Measurements from ENCODE around the gene BARX1. TPM values are rescaled to one million over a fixed set of nuclear protein-coding genes. Genes with fewer than 3 reads are reported as not detected.
A peak's percentile ranks its signal among the peaks of the same experiment; 100 is the strongest.

The BARX1 gene
- total RNA-seq, 4 donors from 2014 or later = 0.37 to 469 (median 84.4) TPM

DNA sequence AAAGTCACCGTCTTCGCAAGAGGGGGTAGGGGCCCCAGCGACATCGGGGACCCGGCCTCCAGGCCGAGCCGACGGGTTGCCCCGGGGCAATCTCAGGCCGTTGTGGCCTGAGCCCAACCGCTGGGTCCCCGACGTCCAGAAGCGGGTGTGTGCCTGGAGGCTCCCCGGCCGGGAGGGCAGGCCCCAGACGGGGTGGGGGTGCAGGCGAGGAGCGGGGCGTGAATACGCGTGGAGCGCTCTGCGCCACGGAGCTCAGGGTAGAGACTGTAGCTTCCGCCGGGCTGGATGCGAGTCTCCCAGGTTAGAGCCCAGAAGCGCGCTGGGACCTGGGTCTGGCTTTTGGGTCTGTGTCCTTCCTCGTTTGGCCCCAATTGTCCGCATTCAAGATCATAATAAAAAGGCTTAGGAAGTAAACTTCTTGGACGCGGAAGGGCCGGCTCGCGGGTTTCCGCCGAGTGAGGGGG, 3.5 kb downstream of the BARX1 start:
- Histone ChIP-seq H3K4me1 (peaks cover 0 to 84% (median 33%) of the 10 kb centered on the region in 3 donors), H3K27ac (no peak overlapping the region), H3K27me3 (peaks cover 98% of the 10 kb centered on the region), H3K4me3 (peak overlapping the region in 1 of 2 donors; percentile 50), H3K9me3 (no peaks in the 10 kb centered on the region), H3K36me3 (peaks cover 0 to 6% of the 10 kb centered on the region in 2 donors)
- WGBS, 2 donors (ENCODE audit: low coverage in 1 of 2) = no CpG with 5 or more reads among the region's 39 CpGs
- ATAC-seq = no peak
- TF ChIP-seq, protein P1, sequence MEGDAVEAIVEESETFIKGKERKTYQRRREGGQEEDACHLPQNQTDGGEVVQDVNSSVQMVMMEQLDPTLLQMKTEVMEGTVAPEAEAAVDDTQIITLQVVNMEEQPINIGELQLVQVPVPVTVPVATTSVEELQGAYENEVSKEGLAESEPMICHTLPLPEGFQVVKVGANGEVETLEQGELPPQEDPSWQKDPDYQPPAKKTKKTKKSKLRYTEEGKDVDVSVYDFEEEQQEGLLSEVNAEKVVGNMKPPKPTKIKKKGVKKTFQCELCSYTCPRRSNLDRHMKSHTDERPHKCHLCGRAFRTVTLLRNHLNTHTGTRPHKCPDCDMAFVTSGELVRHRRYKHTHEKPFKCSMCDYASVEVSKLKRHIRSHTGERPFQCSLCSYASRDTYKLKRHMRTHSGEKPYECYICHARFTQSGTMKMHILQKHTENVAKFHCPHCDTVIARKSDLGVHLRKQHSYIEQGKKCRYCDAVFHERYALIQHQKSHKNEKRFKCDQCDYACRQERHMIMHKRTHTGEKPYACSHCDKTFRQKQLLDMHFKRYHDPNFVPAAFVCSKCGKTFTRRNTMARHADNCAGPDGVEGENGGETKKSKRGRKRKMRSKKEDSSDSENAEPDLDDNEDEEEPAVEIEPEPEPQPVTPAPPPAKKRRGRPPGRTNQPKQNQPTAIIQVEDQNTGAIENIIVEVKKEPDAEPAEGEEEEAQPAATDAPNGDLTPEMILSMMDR (IDR thresholded peaks at IDR 0.05) = no peak
- TF ChIP-seq POLR2A (IDR thresholded peaks at IDR 0.05) (no peak), EP300 (IDR thresholded peaks at IDR 0.05) (no peak), POLR2AphosphoS5 (IDR thresholded peaks at IDR 0.05) (no peak)

DNA sequence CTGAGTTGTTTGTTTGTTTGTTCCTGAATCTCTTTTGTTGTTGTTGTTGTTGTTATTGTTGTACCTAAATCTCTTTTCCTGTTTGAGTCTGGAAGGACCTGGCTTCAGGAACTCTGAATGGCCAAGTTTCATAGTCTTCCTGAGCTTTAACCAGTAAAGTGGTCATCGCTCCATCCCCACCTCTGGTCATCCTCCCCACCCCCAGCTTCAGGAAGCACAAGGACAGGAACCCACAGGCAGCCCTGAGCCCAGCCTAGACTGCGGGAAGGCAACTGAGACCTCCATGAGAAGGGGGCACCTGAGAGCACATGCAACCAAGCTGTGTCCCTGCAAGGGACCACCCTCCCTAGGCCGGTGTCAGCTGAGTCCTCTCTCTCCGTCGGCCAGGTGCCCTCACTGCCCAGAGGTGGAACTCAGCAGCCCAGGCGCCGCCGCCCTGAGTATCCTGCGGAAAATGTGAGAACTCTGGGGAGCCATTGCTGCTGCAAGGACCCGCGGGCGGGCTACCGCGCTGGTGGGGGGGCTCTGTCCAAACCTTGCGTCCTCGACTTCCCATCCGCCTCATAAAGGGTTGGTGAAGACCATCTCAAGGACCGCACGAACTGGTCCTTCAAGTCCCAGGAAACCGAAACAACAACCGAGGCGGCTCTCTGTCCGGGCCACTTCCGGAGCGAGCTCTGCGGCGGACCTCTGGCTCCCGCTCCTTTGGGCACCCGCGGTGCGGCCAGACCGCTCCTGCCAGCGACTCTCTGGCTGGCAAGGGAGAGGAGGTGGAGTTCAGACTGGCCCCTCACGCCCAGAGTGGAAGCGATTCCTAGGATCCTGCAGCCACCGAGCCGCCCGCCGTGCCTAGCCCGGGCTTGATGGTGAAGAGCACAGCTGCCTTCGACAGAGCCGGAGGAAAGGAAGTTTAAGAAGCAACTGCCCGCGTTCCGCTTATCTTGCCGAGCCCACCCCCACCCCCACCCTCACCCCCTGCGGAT, 4.2 kb downstream of the BARX1 start:
- peaks cover 0 to 6% of the 10 kb centered on the region in 2 donors for H3K36me3 ChIP-seq
- peaks cover 0 to 84% (median 38%) of the 10 kb centered on the region in 3 donors for H3K4me1 ChIP-seq
- peaks cover 98% of the 10 kb centered on the region for H3K27me3 ChIP-seq
- no peak for ATAC-seq
- no peaks in the 10 kb centered on the region for H3K9me3 ChIP-seq
- peak overlapping the region; percentile 27 to 50 for H3K4me3 ChIP-seq
- H3K27ac ChIP-seq = no peak overlapping the region
- no peak for TF ChIP-seq POLR2A (IDR thresholded peaks at IDR 0.05)
- TF ChIP-seq POLR2AphosphoS5 (IDR thresholded peaks at IDR 0.05) = peak; percentile 36
- WGBS, 2 donors (ENCODE audit: low coverage in 1 of 2) = 0 to 60% methylated on average over 2 to 5 of the region's 47 CpGs

DNA sequence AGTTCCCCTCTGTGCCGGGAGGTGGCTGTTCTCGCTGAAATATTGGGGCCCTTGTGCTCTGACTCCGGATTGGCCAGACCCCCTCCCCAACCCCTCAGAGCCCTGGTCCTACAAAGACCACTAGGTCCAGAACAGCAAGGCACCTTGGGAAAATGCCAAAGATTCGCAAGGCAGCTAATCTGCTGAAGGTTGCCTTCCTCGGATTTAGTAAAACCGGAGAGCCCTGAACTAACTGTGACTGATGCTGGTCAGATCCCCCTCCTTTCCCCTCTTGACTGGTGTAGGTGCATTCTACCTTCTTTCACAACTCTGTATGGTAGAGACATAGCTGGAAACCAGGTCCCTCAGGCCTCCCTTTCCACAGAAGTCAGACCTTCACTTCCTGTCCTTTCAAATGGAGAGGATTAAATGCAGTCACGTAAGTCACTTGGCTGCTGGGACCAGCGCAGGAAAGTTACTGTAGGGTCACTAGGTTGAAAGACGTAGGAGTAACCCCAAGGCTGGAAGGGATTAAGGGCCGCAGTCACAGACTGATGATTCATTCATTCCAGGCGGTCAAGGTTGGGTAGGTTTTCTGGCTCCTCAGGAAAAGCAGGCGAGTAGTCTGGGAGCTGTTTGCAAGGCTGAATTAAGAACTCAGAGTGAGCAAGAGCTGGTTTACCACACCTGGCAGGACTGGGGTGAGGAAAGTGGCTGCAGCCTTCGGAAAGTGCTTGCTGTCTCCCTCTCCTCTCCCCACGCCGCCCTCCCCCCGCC, 5.3 kb downstream of the BARX1 start:
- TF ChIP-seq EP300 (IDR thresholded peaks at IDR 0.05) (no peak), POLR2A (IDR thresholded peaks at IDR 0.05) (no peak), POLR2AphosphoS5 (IDR thresholded peaks at IDR 0.05) (peak; percentile 85)
- TF ChIP-seq, protein P1 (IDR thresholded peaks at IDR 0.05) = no peak
- Histone ChIP-seq H3K36me3 (peaks cover 0 to 6% of the 10 kb centered on the region in 2 donors), H3K27ac (no peak overlapping the region), H3K4me1 (peaks cover 0 to 86% (median 39%) of the 10 kb centered on the region in 3 donors), H3K27me3 (peaks cover 100% of the 10 kb centered on the region), H3K9me3 (no peaks in the 10 kb centered on the region), H3K4me3 (no peak overlapping the region)
- 38 to 60% methylated on average over 4 to 6 of the region's 16 CpGs for WGBS, 2 donors (ENCODE audit: low coverage in 1 of 2)
- ATAC-seq = no peak

DNA sequence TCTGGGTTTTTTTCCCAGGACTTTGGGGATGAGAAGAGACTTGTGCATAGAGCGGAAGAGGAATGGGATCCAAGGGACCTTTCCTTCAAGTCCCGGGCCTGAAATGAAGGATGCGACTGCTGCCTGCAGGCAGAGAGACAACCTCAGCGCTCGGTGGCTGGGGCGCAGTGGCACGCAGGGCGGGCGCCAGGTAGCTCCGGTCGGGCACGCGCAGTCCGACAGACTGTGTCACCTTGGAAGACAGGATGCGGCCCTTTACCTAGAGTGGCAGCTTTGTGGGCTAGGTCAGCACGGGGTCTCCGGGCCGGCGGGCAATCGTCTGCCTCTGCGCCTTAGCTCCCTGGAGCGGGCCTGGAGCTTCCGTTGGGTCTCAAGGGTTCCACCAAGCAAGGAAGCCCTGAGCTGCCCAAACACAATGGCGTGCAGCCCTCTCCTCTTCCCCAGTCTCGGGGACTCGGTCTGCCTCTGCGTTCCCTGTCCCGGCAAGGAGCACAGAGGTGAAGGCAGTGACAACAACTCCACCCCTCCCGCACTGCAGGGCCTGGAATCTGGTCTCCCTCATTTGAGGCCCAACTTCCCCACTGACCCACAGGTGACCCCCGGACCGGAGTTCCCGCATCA, 6.0 kb downstream of the BARX1 start:
- Histone ChIP-seq H3K4me3 (no peak overlapping the region), H3K27me3 (peaks cover 100% of the 10 kb centered on the region), H3K4me1 (peaks cover 0 to 81% (median 35%) of the 10 kb centered on the region in 3 donors), H3K27ac (no peak overlapping the region), H3K9me3 (no peaks in the 10 kb centered on the region), H3K36me3 (peaks cover 0 to 6% of the 10 kb centered on the region in 2 donors)
- WGBS, 2 donors (ENCODE audit: low coverage in 1 of 2) = 67% methylated on average over 3 of the region's 32 CpGs; no CpG with 5 or more reads in 1 of the 2 donors
- ATAC-seq = no peak
- TF ChIP-seq, protein P1 (IDR thresholded peaks at IDR 0.05) = no peak
- TF ChIP-seq POLR2AphosphoS5 (IDR thresholded peaks at IDR 0.05) = no peak
- TF ChIP-seq POLR2A (IDR thresholded peaks at IDR 0.05) = no peak
- no peak for TF ChIP-seq EP300 (IDR thresholded peaks at IDR 0.05)

All from gastroesophageal sphincter (tissue), 4 donors.